Adrenal gland (tissue), 5 donors: Measurements from ENCODE around the gene CD74.

ENCODE experiments used
- CTCF ChIP-seq, 6 experiments: fragments of 450-650 bp in 4 of 6; fragments of 200-600 bp in 2 of 6; sonication (generic) in 1 of 6; IDR thresholded peaks; 1 replicate in 5 of 6; 2 replicates in 1 of 6; pipeline versions ENCODE4 v1.5.1 to v1.8.0; 2016 to 2021; ENCODE audit warnings: antibody characterized with exemption in 6 of 6, mild to moderate bottlenecking in 2 of 6, moderate library complexity in 1 of 6
- POLR2A ChIP-seq, 2 donors: fragments of 450-650 bp; IDR thresholded peaks; one replicate each; pipeline ENCODE4 v1.6.1; 2017; ENCODE audit warnings: antibody characterized with exemption in 2 of 2, mild to moderate bottlenecking in 2 of 2, moderate library complexity in 1 of 2
- donor health status: DM: no; HTN: no; CAD: no.

GRCh38 chr5:150441813-150442698, 29.3 kb upstream of the CD74 start:
- TF ChIP-seq CTCF (IDR thresholded peaks at IDR 0.05), result no peak
- TF ChIP-seq POLR2A (IDR thresholded peaks at IDR 0.05), result no peak
